Left lobe of liver (tissue), 2 donors: ENCODE results near the gene FBXW12. TPM values are rescaled to one million over a fixed set of nuclear protein-coding genes. Genes with fewer than 3 reads are reported as not detected.
"Not testable (repeated sequence)": the region's sequence is repeated elsewhere in the genome, so short reads cannot be mapped to it uniquely, and the experiment has no call there.

Source experiments
- ATAC-seq: fragments of 200-7000 bp; cut with Tn5 transposase; one replicate; pipeline ENCODE4 v1.9.1; 2020; ENCODE audit warnings: mild to moderate bottlenecking, moderate library complexity
- DNase-seq: peaks from one replicate; pipeline ENCODE4 v3.0.0-alpha.2; 2020; ENCODE audit warnings: low spot score
- total RNA-seq: library from RNA; stranded (reverse); gene quantifications from one replicate; pipeline ENCODE4 v1.2.1, GENCODE V29; 2021
- donor health status: DM: no; HTN: no; CAD: no; lungs with moderate emphysema.
- donor health status: DM: no; HTN: yes; CAD: no.

Gene FBXW12
- not detected for total RNA-seq

DNA sequence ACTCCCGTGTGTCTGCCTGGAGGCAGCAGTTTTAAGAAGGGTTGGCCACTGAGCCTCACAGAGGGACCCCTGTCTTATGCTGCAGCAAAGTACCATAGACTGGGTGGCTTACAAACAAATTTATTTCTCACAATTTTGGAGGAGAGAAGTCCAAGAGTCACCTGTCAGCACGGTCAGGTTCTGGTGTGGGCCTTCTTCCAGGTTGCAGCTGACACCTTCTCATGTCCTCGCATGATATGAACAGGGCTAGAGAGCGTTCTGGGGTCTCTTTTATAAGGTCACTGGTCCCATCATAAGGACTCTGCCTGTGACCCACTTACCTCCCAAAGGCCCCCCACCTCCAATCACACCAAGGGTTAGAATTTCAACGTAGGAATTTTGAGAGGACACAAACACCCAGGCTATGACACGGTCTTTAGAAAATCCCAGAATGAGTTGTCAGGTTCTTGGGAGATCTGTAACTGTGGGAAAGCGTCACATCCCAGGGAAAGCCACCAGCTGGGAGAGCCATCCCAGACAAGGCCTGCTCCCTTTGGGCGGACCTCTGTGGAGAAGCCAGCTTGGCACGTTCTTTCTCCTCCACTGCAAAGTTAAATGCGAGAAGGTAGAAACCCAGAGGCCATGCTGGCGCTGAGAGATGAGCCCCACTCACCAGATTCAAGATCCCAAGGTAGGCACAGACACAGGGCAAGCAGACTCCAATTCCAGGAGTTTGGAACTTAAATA lies at the start of gene FBXW12:
TSS of gene FBXW12 (plus strand) at position 569 of the 726 bp plus-strand sequence. CDS start 549 bp downstream, outside the sequence.
- no peak for DNase-seq
- no peak for ATAC-seq

GRCh38 chr3:48331706-48332435 lies 40.1 kb upstream of the FBXW12 start:
- ATAC-seq, DNase-seq: not testable (repeated sequence)

- not testable (repeated sequence) for ATAC-seq, DNase-seq
Observed at GRCh38 chr3:48333346-48334245, 38.4 kb upstream of the FBXW12 start, which contains the start of gene SPINK8. Gene SPINK8 (minus strand): TSS chr3:48333661. CDS start chr3:48328341, 5,320 bp downstream.

DNA sequence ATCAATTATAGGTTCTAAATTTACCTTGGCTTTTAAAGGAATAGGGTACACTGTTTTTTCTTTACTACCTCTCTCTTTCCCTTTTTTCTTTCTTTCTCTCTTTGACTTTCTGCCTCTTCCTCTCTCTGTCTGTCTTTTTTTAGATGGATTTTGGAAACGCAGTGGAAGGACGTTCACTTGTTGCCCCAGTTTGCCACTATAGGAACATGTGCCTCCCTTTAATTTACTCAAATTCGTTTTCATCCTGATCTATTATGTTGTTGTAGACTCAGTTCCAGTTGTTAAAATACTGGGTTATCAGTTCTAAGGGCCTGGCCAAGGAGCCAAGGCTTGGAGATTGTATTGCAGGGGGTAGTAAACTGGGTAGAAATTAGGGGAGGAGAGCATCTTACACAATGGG lies 37.4 kb upstream of the FBXW12 start:
- DNase-seq: no peak
- no peak for ATAC-seq

GRCh38 chr3:48335286-48335685 lies 36.7 kb upstream of the FBXW12 start:
- not testable (repeated sequence) for ATAC-seq, DNase-seq

DNA sequence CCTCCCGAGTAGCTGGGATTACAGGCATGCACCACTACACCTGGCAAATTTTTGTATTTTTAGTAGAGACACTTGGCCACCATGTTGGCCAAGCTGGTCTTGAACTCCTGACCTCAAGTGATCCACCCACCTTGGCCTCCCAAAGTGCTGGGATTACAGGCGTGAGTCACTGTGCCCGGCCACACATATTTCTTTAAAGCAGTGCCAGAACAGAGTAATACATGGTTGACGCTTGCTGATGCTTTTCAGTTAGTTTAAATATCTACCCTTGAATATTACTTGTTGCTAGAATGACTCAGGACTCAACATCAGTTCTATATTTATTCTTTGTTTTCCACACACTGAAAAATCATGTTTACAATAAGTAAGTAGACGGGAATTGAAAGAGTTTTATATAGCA lies 34.5 kb upstream of the FBXW12 start:
- ATAC-seq, DNase-seq: not testable (repeated sequence)

- no peak for DNase-seq
Observed at GRCh38 chr3:48338635-48339034, 33.4 kb upstream of the FBXW12 start.

DNA sequence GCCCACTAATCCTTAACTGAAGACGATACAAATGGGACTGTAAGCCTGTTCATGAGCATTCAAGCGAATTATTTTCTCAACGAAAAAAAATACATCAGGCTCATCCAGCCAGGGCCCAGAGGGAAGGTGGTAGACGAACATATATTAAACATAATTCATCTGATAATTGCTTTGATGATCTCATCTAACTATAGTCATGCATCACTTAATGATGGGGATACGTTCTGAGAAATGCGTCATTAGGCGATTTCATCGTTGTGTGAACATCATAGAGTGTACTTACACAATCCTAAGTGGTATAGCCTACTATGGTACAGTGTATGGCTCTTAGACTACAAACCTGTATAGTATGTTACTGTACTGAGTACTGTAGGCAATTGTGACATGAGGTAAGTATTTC lies 28.6 kb upstream of the FBXW12 start:
- ATAC-seq (no peak), DNase-seq (no peak)

More at GRCh38 chr3:48338635-48339034, 33.4 kb upstream of the FBXW12 start:
- no peak for ATAC-seq

GRCh38 chr3:48344867-48345507 lies 27.0 kb upstream of the FBXW12 start:
- ATAC-seq (no peak), DNase-seq (no peak)

GRCh38 chr3:48345946-48346572 lies 26.0 kb upstream of the FBXW12 start:
- DNase-seq (no peak), ATAC-seq (no peak)

- ATAC-seq (no peak), DNase-seq (no peak)
Observed at GRCh38 chr3:48347500-48347899, 24.5 kb upstream of the FBXW12 start.

- ATAC-seq (no peak), DNase-seq (no peak)
Observed at GRCh38 chr3:48352546-48352945, 19.5 kb upstream of the FBXW12 start.

DNA sequence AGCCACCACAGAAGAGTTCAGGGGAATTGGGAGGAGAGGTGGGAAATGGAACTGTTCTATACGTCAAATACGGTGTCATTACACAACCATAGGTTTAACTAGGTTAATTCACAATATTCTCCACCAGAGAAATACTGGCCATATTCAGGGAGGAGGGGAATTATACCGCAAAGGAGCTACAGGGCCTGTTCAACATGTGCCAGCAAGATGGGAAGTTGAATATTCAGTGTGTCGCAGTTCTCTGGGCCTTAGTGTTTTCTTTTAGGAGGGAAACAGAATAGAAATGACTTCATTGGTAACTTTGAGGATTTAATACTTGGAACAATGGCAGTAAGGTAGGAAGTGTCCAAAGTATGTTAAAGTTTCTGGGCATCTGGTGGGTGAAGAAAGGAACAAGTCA lies 18.0 kb upstream of the FBXW12 start:
- DNase-seq (no peak), ATAC-seq (no peak)

DNA sequence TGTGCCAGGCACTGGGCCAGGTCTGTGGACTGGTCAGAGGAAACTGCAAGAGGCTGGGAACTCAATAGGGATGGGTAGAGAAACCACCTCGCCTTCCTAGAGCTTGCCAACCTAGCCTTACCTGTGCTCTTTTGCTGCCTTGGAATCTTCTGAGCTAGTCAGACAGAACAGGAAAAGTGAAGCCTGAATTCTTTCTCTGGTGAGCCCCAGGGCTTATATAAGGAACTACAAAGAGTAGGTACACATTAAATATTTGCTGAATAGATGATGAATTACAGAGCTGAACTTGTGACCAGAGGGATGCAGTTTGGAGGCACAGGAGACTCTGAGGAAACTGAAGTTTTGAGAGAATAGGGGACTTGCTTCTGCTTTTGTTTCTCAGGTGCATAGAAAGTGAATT lies 15.6 kb upstream of the FBXW12 start:
- DNase-seq: no peak
- ATAC-seq: no peak

- DNase-seq: no peak
- ATAC-seq: no peak
Observed at GRCh38 chr3:48361928-48362327, 10.1 kb upstream of the FBXW12 start.

GRCh38 chr3:48364840-48365239 lies 7.2 kb upstream of the FBXW12 start:
- no peak for DNase-seq

GRCh38 chr3:48367201-48367600 lies 4.8 kb upstream of the FBXW12 start:
- no peak for DNase-seq
- ATAC-seq: peak; percentile 64

More at GRCh38 chr3:48364840-48365239, 7.2 kb upstream of the FBXW12 start:
- ATAC-seq: no peak

GRCh38 chr3:48369693-48370332 lies 2.2 kb upstream of the FBXW12 start:
- no peak for DNase-seq

DNA sequence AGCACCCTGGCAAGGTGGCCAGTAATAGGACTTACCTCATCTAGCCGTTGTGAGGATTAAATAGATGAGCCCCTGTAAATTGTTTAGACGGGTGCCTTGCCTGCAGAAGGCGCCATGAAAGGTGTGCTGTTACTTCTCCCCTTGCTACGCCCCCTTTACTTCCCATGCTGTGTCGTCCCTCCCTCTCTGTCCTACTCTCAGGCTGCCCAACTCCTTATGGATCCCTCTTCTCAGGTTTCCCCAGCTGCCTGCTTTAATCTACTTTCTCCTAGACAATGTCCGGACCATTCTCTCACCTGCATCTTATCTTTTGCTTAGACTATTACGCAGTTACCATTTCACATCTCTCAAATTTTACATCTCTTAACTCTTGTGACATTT lies 1.7 kb upstream of the FBXW12 start:
- ATAC-seq (no peak), DNase-seq (no peak)

More at GRCh38 chr3:48369693-48370332, 2.2 kb upstream of the FBXW12 start:
- ATAC-seq: no peak

DNA sequence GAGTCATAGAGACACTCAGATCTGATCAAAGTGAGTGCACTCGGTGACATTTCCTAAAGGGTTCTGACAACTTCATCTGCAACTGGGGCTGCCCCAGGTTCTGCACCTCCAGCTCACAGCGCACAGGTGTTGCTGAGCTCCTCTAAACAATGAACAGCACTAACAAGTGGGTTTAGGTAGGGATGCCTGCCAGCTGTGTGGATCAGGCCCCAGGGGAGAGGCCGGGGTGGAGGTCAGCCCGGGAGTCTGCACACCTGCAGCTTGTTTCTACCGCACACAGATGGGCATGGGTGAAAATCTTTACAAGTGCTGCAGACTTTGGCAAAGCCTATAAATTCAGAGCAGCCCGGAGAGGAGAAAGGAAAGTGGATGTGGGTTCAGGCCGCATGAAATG lies 355 bp downstream of the FBXW12 start:
- DNase-seq: no peak

More for the DNA sequence above, 355 bp downstream of the FBXW12 start:
- ATAC-seq: no peak
